ENCODE results near the gene WDR46. TPM values are rescaled to one million over a fixed set of nuclear protein-coding genes. Genes with fewer than 3 reads are reported as not detected.
"Not testable (repeated sequence)": the region's sequence is repeated elsewhere in the genome, so short reads cannot be mapped to it uniquely, and the experiment has no call there.

The WDR46 gene
- total RNA-seq, 1 experiment from 2014 or later = 28.8 TPM

DNA sequence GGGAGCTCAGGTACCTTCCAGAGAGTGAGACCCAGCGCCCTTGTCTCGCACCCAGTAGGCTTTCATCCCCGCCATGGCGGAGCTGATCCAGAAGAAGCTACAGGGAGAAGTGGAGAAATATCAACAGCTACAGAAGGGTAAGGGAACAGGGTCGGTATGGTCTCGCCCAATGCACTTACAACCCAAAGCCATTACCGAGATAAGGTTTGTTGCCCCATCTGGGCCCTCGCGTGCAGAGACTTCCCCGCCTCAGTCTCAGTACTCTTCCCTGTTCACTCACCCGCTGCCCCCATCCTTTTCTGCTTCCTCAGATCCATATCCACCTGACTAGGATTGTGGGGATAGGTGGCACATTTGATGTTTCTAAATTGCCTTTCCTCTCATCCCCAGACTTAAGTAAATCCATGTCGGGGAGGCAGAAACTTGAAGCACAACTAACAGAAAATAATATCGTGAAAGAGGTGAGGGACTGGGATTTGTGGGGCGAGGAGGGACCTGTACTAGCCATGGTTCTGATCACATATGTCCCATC, 811 bp upstream of the WDR46 start:
- no peak for DNase-seq (ENCODE audit: extremely low read depth, low read depth)

DNA sequence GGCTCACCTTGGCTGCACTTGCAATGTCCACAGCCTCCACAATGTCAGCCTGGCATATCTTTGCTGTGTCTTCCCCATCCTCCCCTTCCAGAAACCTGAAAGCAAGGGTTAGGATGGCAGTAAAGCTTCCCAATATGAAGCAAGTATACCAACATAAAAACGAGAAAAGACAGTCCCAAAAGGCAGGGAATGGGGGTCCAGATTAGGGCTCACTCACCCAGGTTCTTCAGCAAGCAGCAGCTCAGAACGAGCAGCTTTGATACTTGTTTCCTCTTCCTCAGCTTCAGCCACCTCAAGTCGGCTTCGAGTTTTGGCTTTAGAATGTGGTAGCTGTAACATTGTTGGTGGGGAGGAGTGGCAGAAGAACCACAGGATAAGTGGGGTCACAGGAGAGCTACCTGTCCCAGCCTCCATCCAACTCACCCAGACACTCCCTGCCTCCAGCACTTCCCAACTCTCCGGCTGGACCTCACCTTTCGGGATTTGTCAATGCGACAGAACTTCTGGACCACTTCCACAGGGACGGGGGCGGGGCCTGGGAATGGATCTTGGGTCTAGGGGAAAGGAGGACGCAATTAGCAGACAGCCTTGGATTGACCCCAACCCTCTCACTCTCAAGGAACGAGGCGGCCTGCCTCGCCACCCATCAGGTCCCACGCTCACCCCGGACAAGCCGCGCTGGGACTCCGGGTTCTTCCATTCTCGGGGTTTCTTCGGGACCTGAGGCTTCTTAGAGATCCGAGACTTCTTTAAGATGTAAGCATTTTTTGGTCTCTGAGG, 708 bp downstream of the WDR46 start:
- DNase-seq (ENCODE audit: extremely low read depth, low read depth) = no peak

DNA sequence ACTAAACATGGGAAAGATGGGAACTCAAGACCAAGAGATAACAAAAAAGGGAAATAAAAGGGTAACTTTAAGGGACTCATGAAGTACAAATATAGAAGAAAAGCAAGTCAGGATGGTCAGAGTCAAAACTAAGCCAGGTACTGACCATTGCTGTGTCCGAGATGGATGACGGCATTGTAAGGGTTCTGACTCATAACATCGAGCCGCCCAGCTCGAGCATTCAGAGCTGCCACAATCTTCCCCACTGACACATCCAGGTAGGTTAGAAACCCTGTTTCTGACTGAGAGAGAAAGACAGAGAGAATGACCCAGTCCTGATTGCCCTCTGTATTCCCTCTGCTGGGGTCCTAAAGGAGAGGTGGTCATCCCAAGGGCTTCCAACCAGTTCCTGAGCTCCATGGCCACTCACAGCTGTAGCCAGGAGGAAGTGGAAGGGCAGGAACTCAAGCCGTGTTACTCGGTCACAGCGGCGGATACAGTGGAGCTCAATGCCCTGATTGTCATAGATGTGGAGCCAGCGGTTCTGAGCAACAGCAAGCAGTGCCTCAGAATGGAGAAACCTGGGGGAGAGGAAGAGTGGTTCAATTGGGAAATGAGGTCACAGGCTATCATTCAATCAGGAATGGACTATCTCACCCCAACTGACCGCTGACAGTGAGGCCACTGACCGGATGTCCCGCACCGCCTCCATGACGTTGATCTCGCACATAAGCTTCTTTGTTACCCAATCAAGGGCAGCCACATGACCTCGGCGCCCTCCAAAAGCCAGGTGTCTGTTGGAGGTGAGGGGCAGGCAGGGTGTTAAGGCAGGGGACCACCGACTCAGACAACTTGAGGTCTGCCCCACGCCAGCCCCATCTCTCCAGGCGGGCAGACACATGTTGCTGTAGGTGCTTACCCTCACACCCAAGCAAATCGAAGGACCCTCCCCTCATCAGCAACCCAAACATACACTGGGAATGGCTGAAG, 1.8 kb downstream of the WDR46 start:
- no peak for DNase-seq (ENCODE audit: extremely low read depth, low read depth)

GRCh38 chr6:33285214-33285613, 3.8 kb downstream of the WDR46 start:
- DNase-seq (ENCODE audit: extremely low read depth, low read depth) = not testable (repeated sequence)

DNA sequence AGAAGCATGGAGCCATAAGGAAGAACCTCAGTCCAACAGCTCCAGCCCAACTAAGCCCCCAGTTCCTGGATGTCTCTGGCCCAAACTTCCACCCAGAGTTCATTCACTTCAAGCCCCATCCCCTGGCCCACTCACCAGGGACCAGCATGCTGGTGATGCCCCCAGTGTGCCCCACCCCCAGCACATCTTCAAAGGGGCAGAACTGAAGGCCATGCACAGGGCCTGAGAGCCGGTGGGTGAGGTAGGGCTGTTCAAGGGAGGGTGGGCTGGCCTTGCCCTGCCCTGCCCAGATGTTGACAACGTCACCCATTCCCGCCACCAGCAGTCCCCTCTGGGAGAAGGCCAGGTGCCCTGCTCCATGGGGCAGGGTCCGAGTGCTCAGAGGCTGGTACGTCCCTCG, 8.5 kb downstream of the WDR46 start:
- no peak for DNase-seq (ENCODE audit: extremely low read depth, low read depth)

GRCh38 chr6:33279971-33280511, 9.0 kb downstream of the WDR46 start:
- DNase-seq (ENCODE audit: extremely low read depth, low read depth) = peak; percentile 56

DNA sequence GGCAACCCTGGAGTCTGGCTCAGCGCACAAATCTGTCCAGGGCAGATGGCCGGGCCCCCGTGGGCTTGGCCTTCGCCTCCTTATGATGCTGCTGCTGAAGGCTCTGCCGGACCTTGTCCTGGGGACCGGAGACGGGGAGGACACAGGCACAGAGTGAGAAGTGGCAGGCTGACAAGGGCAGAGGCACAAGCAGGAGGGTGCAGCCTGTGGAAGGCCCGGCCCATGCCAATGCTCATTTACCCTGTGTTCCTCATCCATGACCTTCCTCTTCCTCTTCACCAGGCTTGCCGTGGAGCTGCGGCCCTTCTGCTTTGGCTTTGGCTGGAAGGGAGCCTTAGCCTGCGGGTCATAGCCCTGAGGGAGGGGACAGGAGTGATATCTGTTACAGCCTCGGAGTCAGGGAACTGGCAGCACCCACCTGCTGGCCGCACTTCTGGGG, 9.8 kb downstream of the WDR46 start:
- no peak for DNase-seq (ENCODE audit: extremely low read depth, low read depth)

DNA sequence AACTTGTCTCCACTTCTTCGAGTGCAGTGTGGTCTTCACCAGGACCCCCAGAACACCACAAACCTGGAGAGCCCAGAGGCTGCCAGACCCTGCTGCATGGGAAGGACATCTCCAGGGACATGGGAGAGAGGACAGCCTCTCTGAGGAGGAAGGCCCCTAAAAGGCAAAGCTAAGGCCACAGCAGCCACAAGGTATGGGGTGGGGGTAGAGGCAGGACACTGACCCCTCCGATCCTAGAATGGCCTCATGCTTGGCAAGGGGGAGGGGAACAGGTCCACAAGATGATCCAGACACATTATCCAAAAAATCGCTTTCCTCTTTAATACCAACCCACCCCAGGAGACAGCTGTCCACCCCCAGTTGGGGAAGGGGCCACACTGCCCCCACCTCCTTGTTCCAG, 10.2 kb downstream of the WDR46 start:
- no peak for DNase-seq (ENCODE audit: extremely low read depth, low read depth)

- no peak for DNase-seq (ENCODE audit: extremely low read depth, low read depth)
These were observed 10.7 kb downstream of the WDR46 start for GRCh38 chr6:33278392-33278741.

DNA sequence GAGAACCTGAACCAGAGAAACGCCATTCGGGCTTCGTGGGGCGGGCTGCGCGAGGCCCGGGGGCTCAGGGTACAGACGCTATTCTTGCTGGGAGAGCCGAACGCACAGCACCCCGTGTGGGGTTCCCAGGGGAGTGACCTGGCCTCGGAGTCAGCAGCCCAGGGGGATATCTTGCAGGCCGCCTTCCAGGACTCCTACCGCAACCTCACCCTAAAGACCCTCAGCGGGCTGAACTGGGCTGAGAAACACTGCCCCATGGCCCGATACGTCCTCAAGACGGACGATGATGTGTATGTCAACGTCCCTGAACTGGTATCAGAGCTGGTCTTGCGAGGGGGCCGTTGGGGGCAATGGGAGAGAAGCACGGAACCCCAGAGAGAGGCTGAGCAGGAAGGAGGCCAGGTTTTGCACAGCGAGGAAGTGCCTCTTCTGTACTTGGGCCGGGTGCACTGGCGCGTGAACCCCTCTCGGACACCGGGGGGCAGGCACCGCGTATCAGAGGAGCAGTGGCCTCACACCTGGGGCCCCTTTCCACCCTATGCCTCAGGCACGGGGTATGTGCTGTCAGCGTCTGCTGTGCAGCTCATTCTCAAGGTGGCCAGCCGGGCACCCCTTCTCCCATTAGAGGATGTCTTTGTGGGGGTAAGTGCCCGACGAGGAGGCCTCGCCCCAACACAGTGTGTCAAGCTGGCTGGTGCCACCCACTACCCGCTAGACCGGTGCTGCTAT, 11.2 kb downstream of the WDR46 start:
- DNase-seq (ENCODE audit: extremely low read depth, low read depth) = no peak

GRCh38 chr6:33276864-33277662, 12.0 kb downstream of the WDR46 start, which contains the start of gene B3GALT4:
TSS of gene B3GALT4 (plus strand) at chr6:33277123. CDS start at chr6:33277420, 297 bp downstream.
- peak; percentile 66 for DNase-seq (ENCODE audit: extremely low read depth, low read depth)

GRCh38 chr6:33276581-33276863, 12.5 kb downstream of the WDR46 start:
- no peak for DNase-seq (ENCODE audit: extremely low read depth, low read depth)

GRCh38 chr6:33275795-33276580, 13.1 kb downstream of the WDR46 start:
- DNase-seq (ENCODE audit: extremely low read depth, low read depth) = not testable (repeated sequence)

GRCh38 chr6:33273924-33274902, 14.8 kb downstream of the WDR46 start:
- no peak for DNase-seq (ENCODE audit: extremely low read depth, low read depth)

- DNase-seq (ENCODE audit: extremely low read depth, low read depth) = no peak
These were observed 15.7 kb downstream of the WDR46 start for GRCh38 chr6:33273129-33273923.

DNA sequence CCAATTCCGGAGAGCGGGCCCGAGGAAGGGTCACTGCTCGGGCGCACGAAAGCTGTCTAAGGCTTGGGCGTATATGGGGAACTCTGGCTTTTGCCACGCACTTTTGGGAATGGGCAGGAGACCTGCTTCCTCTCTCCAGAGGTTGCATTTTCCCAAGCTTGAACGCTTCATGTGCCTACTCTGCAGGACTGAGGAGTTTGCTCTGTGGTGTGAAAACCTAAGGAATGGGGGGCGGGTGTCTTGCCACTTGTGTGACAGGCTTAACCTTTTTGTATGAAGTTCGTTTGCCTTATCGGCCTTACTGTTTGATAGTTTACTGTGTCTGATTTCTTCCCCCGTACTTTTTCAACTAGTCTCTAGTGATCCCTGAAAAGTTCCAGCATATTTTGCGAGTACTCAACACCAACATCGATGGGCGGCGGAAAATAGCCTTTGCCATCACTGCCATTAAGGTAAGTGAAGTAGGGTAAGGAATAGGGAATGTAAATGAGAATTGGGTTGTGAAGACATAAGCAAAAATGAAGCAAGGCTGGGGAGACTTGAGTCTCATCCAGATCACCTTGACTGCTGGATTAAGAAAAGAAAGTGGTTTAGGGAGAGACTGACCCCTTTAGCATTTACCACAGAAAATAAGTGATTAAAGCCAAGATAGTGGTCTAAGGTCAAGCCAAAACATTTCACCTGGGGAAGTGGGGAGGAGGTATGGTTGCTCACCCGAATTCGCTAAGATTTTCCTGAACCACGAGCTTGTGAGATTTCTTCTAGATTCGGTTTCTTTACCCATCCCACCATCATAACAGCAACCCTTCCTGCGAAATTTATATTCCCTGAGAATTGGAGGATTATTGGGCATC, 16.5 kb downstream of the WDR46 start:
- DNase-seq (ENCODE audit: extremely low read depth, low read depth) = no peak
